SK-N-SH treated with all-trans-retinoic acid at 6 μM for 48 hours (cell line): ENCODE measurements around the gene AMFR.

Source experiments
- ARNTL ChIP-seq: fragments of 450-650 bp; formaldehyde crosslinking; IDR thresholded peaks from 2 replicates; pipeline ENCODE4 v1.5.0; 2020; ENCODE audit warnings: low read depth, mild to moderate bottlenecking, moderate library complexity, borderline replicate concordance
- CSDC2 ChIP-seq: fragments of 250-450 bp; sonication (Bioruptor Pico); IDR thresholded peaks from 2 replicates; pipeline ENCODE4 v1.5.0; 2020; ENCODE audit warnings: mild to moderate bottlenecking, moderate library complexity
- ISL1 ChIP-seq: fragments of 250-450 bp; sonication (Bioruptor Pico); IDR thresholded peaks from 2 replicates; pipeline ENCODE4 v2.1.2; 2022; ENCODE audit warnings: mild to moderate bottlenecking, moderate library complexity
- OSR1 ChIP-seq: fragments of 250-450 bp; sonication (Bioruptor Pico); IDR thresholded peaks from 2 replicates; pipeline ENCODE4 v1.8.0; 2022; ENCODE audit warnings: moderate library complexity, mild to moderate bottlenecking, inconsistent platforms
- PPARA ChIP-seq: fragments of 250-450 bp; sonication (Bioruptor Pico); IDR thresholded peaks from 2 replicates; pipeline ENCODE4 v1.5.0; 2020; ENCODE audit warnings: mild to moderate bottlenecking, borderline replicate concordance
- RARB ChIP-seq: fragments of 250-450 bp; sonication (Bioruptor Pico); IDR thresholded peaks from 2 replicates; pipeline ENCODE4 v1.8.0; 2021; ENCODE audit warnings: mild to moderate bottlenecking, moderate library complexity
- SNAI2 ChIP-seq: fragments of 250-450 bp; sonication (Bioruptor Pico); IDR thresholded peaks from 2 replicates; pipeline ENCODE4 v1.5.0; 2020; ENCODE audit warnings: mild to moderate bottlenecking, moderate library complexity
- ZC3H10 ChIP-seq: fragments of 250-450 bp; sonication (Bioruptor Pico); IDR thresholded peaks from 2 replicates; pipeline ENCODE4 v1.5.1; 2021; ENCODE audit warnings: mild to moderate bottlenecking, moderate library complexity
- ZFP3 ChIP-seq: fragments of 250-450 bp; sonication (Bioruptor Pico); IDR thresholded peaks from 2 replicates; pipeline ENCODE4 v1.5.0; 2020; ENCODE audit warnings: mild to moderate bottlenecking, moderate library complexity
- ZFP30 ChIP-seq: fragments of 450-650 bp; formaldehyde crosslinking; IDR thresholded peaks from 2 replicates; pipeline ENCODE4 v1.5.0; 2022; ENCODE audit warnings: mild to moderate bottlenecking, moderate library complexity
- ZNF70 ChIP-seq: fragments of 450-650 bp; formaldehyde crosslinking; IDR thresholded peaks from 2 replicates; pipeline ENCODE4 v1.5.0; 2020; ENCODE audit warnings: mild to moderate bottlenecking, moderate library complexity
- TF ChIP-seq, protein P1 (sequence below): fragments of 250-450 bp; sonication (Bioruptor Pico); IDR thresholded peaks from 2 replicates; pipeline ENCODE4 v1.8.0; 2021; ENCODE audit warnings: low read depth, mild to moderate bottlenecking, moderate library complexity, borderline replicate concordance
- TF ChIP-seq, protein P2 (sequence below): fragments of 250-450 bp; sonication (Bioruptor Pico); IDR thresholded peaks from 2 replicates; pipeline ENCODE4 v1.8.0; 2020; ENCODE audit warnings: mild to moderate bottlenecking, moderate library complexity, borderline replicate concordance

DNA sequence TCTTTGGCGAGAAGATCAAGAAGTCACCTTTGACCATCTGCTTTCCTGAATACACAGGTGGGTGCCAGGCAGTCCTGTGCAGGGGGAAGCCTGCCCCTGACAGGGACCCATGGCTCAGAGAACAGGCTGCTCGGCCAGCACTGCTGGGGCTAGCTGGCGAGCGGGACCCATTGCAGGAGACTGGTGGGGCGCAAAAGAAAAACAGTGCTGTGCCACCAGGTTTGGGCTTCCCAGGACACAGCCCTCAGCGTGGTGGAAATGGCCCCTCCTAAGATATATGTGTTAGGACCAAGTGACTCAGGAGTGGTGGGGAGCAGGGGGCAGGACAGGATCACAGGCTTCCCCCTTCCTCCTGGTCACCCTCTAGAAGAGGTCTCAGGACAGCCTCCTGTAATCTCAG lies 73.9 kb downstream of the AMFR start:
- TF ChIP-seq, protein P1, sequence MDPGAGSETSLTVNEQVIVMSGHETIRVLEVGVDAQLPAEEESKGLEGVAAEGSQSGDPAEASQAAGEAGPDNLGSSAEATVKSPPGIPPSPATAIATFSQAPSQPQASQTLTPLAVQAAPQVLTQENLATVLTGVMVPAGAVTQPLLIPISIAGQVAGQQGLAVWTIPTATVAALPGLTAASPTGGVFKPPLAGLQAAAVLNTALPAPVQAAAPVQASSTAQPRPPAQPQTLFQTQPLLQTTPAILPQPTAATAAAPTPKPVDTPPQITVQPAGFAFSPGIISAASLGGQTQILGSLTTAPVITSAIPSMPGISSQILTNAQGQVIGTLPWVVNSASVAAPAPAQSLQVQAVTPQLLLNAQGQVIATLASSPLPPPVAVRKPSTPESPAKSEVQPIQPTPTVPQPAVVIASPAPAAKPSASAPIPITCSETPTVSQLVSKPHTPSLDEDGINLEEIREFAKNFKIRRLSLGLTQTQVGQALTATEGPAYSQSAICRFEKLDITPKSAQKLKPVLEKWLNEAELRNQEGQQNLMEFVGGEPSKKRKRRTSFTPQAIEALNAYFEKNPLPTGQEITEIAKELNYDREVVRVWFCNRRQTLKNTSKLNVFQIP (CRISPR knock-in tag), result no peak
- TF ChIP-seq RARB (CRISPR knock-in tag), result no peak
- no peak for TF ChIP-seq ZNF70
- no peak for TF ChIP-seq ARNTL (CRISPR knock-in tag)
- TF ChIP-seq ZC3H10 (CRISPR knock-in tag), result no peak
- TF ChIP-seq, protein P2, sequence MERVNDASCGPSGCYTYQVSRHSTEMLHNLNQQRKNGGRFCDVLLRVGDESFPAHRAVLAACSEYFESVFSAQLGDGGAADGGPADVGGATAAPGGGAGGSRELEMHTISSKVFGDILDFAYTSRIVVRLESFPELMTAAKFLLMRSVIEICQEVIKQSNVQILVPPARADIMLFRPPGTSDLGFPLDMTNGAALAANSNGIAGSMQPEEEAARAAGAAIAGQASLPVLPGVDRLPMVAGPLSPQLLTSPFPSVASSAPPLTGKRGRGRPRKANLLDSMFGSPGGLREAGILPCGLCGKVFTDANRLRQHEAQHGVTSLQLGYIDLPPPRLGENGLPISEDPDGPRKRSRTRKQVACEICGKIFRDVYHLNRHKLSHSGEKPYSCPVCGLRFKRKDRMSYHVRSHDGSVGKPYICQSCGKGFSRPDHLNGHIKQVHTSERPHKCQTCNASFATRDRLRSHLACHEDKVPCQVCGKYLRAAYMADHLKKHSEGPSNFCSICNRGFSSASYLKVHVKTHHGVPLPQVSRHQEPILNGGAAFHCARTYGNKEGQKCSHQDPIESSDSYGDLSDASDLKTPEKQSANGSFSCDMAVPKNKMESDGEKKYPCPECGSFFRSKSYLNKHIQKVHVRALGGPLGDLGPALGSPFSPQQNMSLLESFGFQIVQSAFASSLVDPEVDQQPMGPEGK, result no peak
- TF ChIP-seq ISL1 (CRISPR knock-in tag), result no peak
- TF ChIP-seq SNAI2, result no peak
- no peak for TF ChIP-seq CSDC2
- TF ChIP-seq PPARA (CRISPR knock-in tag), result no peak
- TF ChIP-seq ZFP30 (CRISPR knock-in tag), result no peak
- no peak for TF ChIP-seq OSR1 (CRISPR knock-in tag)
- no peak for TF ChIP-seq ZFP3 (CRISPR knock-in tag)
